Measurements from ENCODE around the gene TXNDC2. TPM values are rescaled to one million over a fixed set of nuclear protein-coding genes. Genes with fewer than 3 reads are reported as not detected.

Gene TXNDC2
- total and polyA plus RNA-seq, 4 donors = 0.12 to 0.19 (median 0.16) TPM; not detected in 1

GRCh38 chr18:9878095-9878494 is 7.7 kb upstream of the TXNDC2 start:
- ATAC-seq (ENCODE audit: insufficient read depth, low FRiP score) = no peak
- DNase-seq = no peak
- no peaks in the 10 kb centered on the region for H3K36me3 ChIP-seq (ENCODE audit: control insufficient read depth in 4 of 4, insufficient read depth in 4 of 4, low read length in 4 of 4)
- no peaks in the 10 kb centered on the region for H3K27me3 ChIP-seq (ENCODE audit: control insufficient read depth in 3 of 3, insufficient read depth in 3 of 3, low read length in 2 of 3)
- TF ChIP-seq CTCF (IDR thresholded peaks at IDR 0.05; ENCODE audit: control extremely low read depth, extremely low read depth) = no peak
- H3K4me3 ChIP-seq = no peak overlapping the region
- peaks cover 0 to 11% (median 0%) of the 10 kb centered on the region in 5 donors for H3K4me1 ChIP-seq (ENCODE audit: control insufficient read depth in 5 of 5, insufficient read depth in 5 of 5, low read length in 5 of 5)
- H3K9ac ChIP-seq (ENCODE audit: insufficient read depth in 1 of 2, low read length in 2 of 2) = no peak overlapping the region
- WGBS, 2 donors = 93 to 95% methylated on average over 1 of the region's 1 CpG
- H3K27ac ChIP-seq (ENCODE audit: low read depth in 1 of 2, low read length in 1 of 2) = no peak overlapping the region
- no peaks in the 10 kb centered on the region for H3K9me3 ChIP-seq (ENCODE audit: control insufficient read depth in 4 of 4, insufficient read depth in 3 of 4, low read length in 3 of 4)

GRCh38 chr18:9878783-9879242 is 7.0 kb upstream of the TXNDC2 start:
- 95% methylated on average over 6 of the region's 6 CpGs for WGBS, 2 donors

GRCh38 chr18:9884090-9884489 is 1.7 kb upstream of the TXNDC2 start:
- H3K27me3 ChIP-seq (ENCODE audit: control insufficient read depth in 3 of 3, insufficient read depth in 3 of 3, low read length in 2 of 3) = no peaks in the 10 kb centered on the region
- H3K36me3 ChIP-seq (ENCODE audit: control insufficient read depth in 4 of 4, insufficient read depth in 4 of 4, low read length in 4 of 4) = no peaks in the 10 kb centered on the region
- H3K4me3 ChIP-seq = no peak overlapping the region
- TF ChIP-seq CTCF (IDR thresholded peaks at IDR 0.05; ENCODE audit: control extremely low read depth, extremely low read depth) = no peak
- H3K9me3 ChIP-seq (ENCODE audit: control insufficient read depth in 4 of 4, insufficient read depth in 3 of 4, low read length in 3 of 4) = no peaks in the 10 kb centered on the region
- DNase-seq (no peak), ATAC-seq (ENCODE audit: insufficient read depth, low FRiP score) (no peak)
- H3K27ac ChIP-seq (ENCODE audit: low read depth in 1 of 2, low read length in 1 of 2) = no peak overlapping the region
- peaks cover 0 to 4% (median 0%) of the 10 kb centered on the region in 5 donors for H3K4me1 ChIP-seq (ENCODE audit: control insufficient read depth in 5 of 5, insufficient read depth in 5 of 5, low read length in 5 of 5)
- WGBS, 2 donors = 91 to 94% methylated on average over 6 of the region's 6 CpGs
- no peak overlapping the region for H3K9ac ChIP-seq (ENCODE audit: insufficient read depth in 1 of 2, low read length in 2 of 2)

More at GRCh38 chr18:9878783-9879242, 7.0 kb upstream of the TXNDC2 start:
- TF ChIP-seq CTCF (IDR thresholded peaks at IDR 0.05; ENCODE audit: control extremely low read depth, extremely low read depth) = no peak
- Histone ChIP-seq H3K9ac (ENCODE audit: insufficient read depth in 1 of 2, low read length in 2 of 2) (no peak overlapping the region), H3K27ac (ENCODE audit: low read depth in 1 of 2, low read length in 1 of 2) (no peak overlapping the region), H3K4me1 (ENCODE audit: control insufficient read depth in 5 of 5, insufficient read depth in 5 of 5, low read length in 5 of 5) (peaks cover 0 to 11% (median 0%) of the 10 kb centered on the region in 5 donors), H3K27me3 (ENCODE audit: control insufficient read depth in 3 of 3, insufficient read depth in 3 of 3, low read length in 2 of 3) (no peaks in the 10 kb centered on the region), H3K4me3 (no peak overlapping the region), H3K9me3 (ENCODE audit: control insufficient read depth in 4 of 4, insufficient read depth in 3 of 4, low read length in 3 of 4) (no peaks in the 10 kb centered on the region), H3K36me3 (ENCODE audit: control insufficient read depth in 4 of 4, insufficient read depth in 4 of 4, low read length in 4 of 4) (no peaks in the 10 kb centered on the region)
- DNase-seq (no peak), ATAC-seq (ENCODE audit: insufficient read depth, low FRiP score) (no peak)
